ENCODE results near the gene PTPRT. TPM values are rescaled to one million over a fixed set of nuclear protein-coding genes. Genes with fewer than 3 reads are reported as not detected.

PTPRT gene
- total RNA-seq, 2 experiments from 2014 or later, result not detected

GRCh38 chr20:43003318-43003944, 186.3 kb downstream of the PTPRT start:
- intact Hi-C loops (cut with micrococcal nuclease), result no loop called here
- DNase-seq, result no peak
- no peaks in the 10 kb centered on the region for H3K27me3 Mint-ChIP-seq (ENCODE audit: low read depth)
- no peak overlapping the region for H3K27ac Mint-ChIP-seq
- no peaks in the 10 kb centered on the region for H3K36me3 Mint-ChIP-seq (ENCODE audit: low read depth)
- peaks cover 2% of the 10 kb centered on the region for H3K9me3 Mint-ChIP-seq
- CTCF ChIA-PET, result no interaction called here
- no peak overlapping the region for H3K4me3 Mint-ChIP-seq
- no peaks in the 10 kb centered on the region for H3K4me1 Mint-ChIP-seq (ENCODE audit: low read depth)

- no peak for DNase-seq
- Mint-ChIP-seq H3K27ac (no peak overlapping the region), H3K27me3 (ENCODE audit: low read depth) (peaks cover 2% of the 10 kb centered on the region), H3K4me3 (no peak overlapping the region), H3K36me3 (ENCODE audit: low read depth) (no peaks in the 10 kb centered on the region), H3K4me1 (ENCODE audit: low read depth) (no peaks in the 10 kb centered on the region), H3K9me3 (peaks cover 2% of the 10 kb centered on the region)
- intact Hi-C loops (cut with micrococcal nuclease), result no loop called here
- CTCF ChIA-PET, result no interaction called here
Observed at GRCh38 chr20:42996141-42996540, 193.6 kb downstream of the PTPRT start.

GRCh38 chr20:42988319-42988718, 201.4 kb downstream of the PTPRT start:
- no peaks in the 10 kb centered on the region for H3K27me3 Mint-ChIP-seq (ENCODE audit: low read depth)
- no peak overlapping the region for H3K4me3 Mint-ChIP-seq
- no peaks in the 10 kb centered on the region for H3K36me3 Mint-ChIP-seq (ENCODE audit: low read depth)
- intact Hi-C loops (cut with micrococcal nuclease), result no loop called here
- CTCF ChIA-PET, result no interaction called here
- no peak for DNase-seq
- H3K9me3 Mint-ChIP-seq, result peaks cover 1% of the 10 kb centered on the region
- H3K27ac Mint-ChIP-seq, result no peak overlapping the region
- H3K4me1 Mint-ChIP-seq (ENCODE audit: low read depth), result no peaks in the 10 kb centered on the region

GRCh38 chr20:42987376-42988114, 202.2 kb downstream of the PTPRT start:
- Mint-ChIP-seq H3K36me3 (ENCODE audit: low read depth) (no peaks in the 10 kb centered on the region), H3K9me3 (peaks cover 1% of the 10 kb centered on the region), H3K27ac (no peak overlapping the region), H3K27me3 (ENCODE audit: low read depth) (no peaks in the 10 kb centered on the region), H3K4me3 (no peak overlapping the region), H3K4me1 (ENCODE audit: low read depth) (no peaks in the 10 kb centered on the region)
- intact Hi-C loops (cut with micrococcal nuclease), result no loop called here
- CTCF ChIA-PET, result no interaction called here
- DNase-seq, result no peak

GRCh38 chr20:42986143-42986773, 203.4 kb downstream of the PTPRT start:
- Mint-ChIP-seq H3K9me3 (peaks cover 1% of the 10 kb centered on the region), H3K27me3 (ENCODE audit: low read depth) (no peaks in the 10 kb centered on the region), H3K36me3 (ENCODE audit: low read depth) (no peaks in the 10 kb centered on the region), H3K4me3 (no peak overlapping the region), H3K27ac (no peak overlapping the region), H3K4me1 (ENCODE audit: low read depth) (no peaks in the 10 kb centered on the region)
- intact Hi-C loops (cut with micrococcal nuclease), result no loop called here
- DNase-seq, result no peak
- CTCF ChIA-PET, result no interaction called here

GRCh38 chr20:42985628-42986027, 204.1 kb downstream of the PTPRT start:
- no peaks in the 10 kb centered on the region for H3K4me1 Mint-ChIP-seq (ENCODE audit: low read depth)
- intact Hi-C loops (cut with micrococcal nuclease), result no loop called here
- no peak overlapping the region for H3K27ac Mint-ChIP-seq
- DNase-seq, result no peak
- CTCF ChIA-PET, result no interaction called here
- peaks cover under 1% of the 10 kb centered on the region for H3K27me3 Mint-ChIP-seq (ENCODE audit: low read depth)
- H3K36me3 Mint-ChIP-seq (ENCODE audit: low read depth), result no peaks in the 10 kb centered on the region
- peaks cover 1% of the 10 kb centered on the region for H3K9me3 Mint-ChIP-seq
- H3K4me3 Mint-ChIP-seq, result no peak overlapping the region

GRCh38 chr20:42982218-42982617, 207.5 kb downstream of the PTPRT start:
- no peak for DNase-seq
- no peaks in the 10 kb centered on the region for H3K4me1 Mint-ChIP-seq (ENCODE audit: low read depth)
- no peak overlapping the region for H3K27ac Mint-ChIP-seq
- peaks cover 1% of the 10 kb centered on the region for H3K9me3 Mint-ChIP-seq
- H3K36me3 Mint-ChIP-seq (ENCODE audit: low read depth), result no peaks in the 10 kb centered on the region
- peaks cover 3% of the 10 kb centered on the region for H3K27me3 Mint-ChIP-seq (ENCODE audit: low read depth)
- CTCF ChIA-PET, result interaction anchor here (0.6 kb wide), 1 partner anchor 46 kb away, joined by 3 read pairs; no protein-coding TSS in a partner anchor
- intact Hi-C loops (cut with micrococcal nuclease), result no loop called here
- H3K4me3 Mint-ChIP-seq, result no peak overlapping the region

GRCh38 chr20:42981253-42981652, 208.5 kb downstream of the PTPRT start:
- no peak overlapping the region for H3K27ac Mint-ChIP-seq
- intact Hi-C loops (cut with micrococcal nuclease), result no loop called here
- H3K36me3 Mint-ChIP-seq (ENCODE audit: low read depth), result no peaks in the 10 kb centered on the region
- peaks cover 3% of the 10 kb centered on the region for H3K27me3 Mint-ChIP-seq (ENCODE audit: low read depth)
- CTCF ChIA-PET, result no interaction called here
- no peaks in the 10 kb centered on the region for H3K4me1 Mint-ChIP-seq (ENCODE audit: low read depth)
- peaks cover 1% of the 10 kb centered on the region for H3K9me3 Mint-ChIP-seq
- no peak overlapping the region for H3K4me3 Mint-ChIP-seq
- DNase-seq, result no peak

- DNase-seq, result no peak
- Mint-ChIP-seq H3K4me3 (no peak overlapping the region), H3K9me3 (peaks cover under 1% of the 10 kb centered on the region), H3K27ac (no peak overlapping the region), H3K36me3 (ENCODE audit: low read depth) (no peaks in the 10 kb centered on the region), H3K4me1 (ENCODE audit: low read depth) (no peaks in the 10 kb centered on the region), H3K27me3 (ENCODE audit: low read depth) (peaks cover 3% of the 10 kb centered on the region)
- CTCF ChIA-PET, result no interaction called here
- intact Hi-C loops (cut with micrococcal nuclease), result no loop called here
Observed at GRCh38 chr20:42979720-42980119, 210.0 kb downstream of the PTPRT start.

GRCh38 chr20:42978184-42978974, 211.3 kb downstream of the PTPRT start:
- Mint-ChIP-seq H3K27me3 (ENCODE audit: low read depth) (peaks cover 3% of the 10 kb centered on the region), H3K4me3 (no peak overlapping the region), H3K36me3 (ENCODE audit: low read depth) (no peaks in the 10 kb centered on the region), H3K27ac (no peak overlapping the region), H3K4me1 (ENCODE audit: low read depth) (no peaks in the 10 kb centered on the region), H3K9me3 (no peaks in the 10 kb centered on the region)
- CTCF ChIA-PET, result no interaction called here
- intact Hi-C loops (cut with micrococcal nuclease), result no loop called here
- no peak for DNase-seq

GRCh38 chr20:42975974-42976373, 213.7 kb downstream of the PTPRT start:
- H3K4me1 Mint-ChIP-seq (ENCODE audit: low read depth), result no peaks in the 10 kb centered on the region
- H3K36me3 Mint-ChIP-seq (ENCODE audit: low read depth), result no peaks in the 10 kb centered on the region
- CTCF ChIA-PET, result interaction anchor here (0.5 kb wide), 1 partner anchor 377 kb away, joined by 4 read pairs; no protein-coding TSS in a partner anchor
- H3K27me3 Mint-ChIP-seq (ENCODE audit: low read depth), result peaks cover 3% of the 10 kb centered on the region
- DNase-seq, result no peak
- intact Hi-C loops (cut with micrococcal nuclease), result no loop called here
- no peak overlapping the region for H3K27ac Mint-ChIP-seq
- no peak overlapping the region for H3K4me3 Mint-ChIP-seq
- no peaks in the 10 kb centered on the region for H3K9me3 Mint-ChIP-seq

GRCh38 chr20:42974347-42974746, 215.4 kb downstream of the PTPRT start:
- H3K27me3 Mint-ChIP-seq (ENCODE audit: low read depth), result no peaks in the 10 kb centered on the region
- H3K9me3 Mint-ChIP-seq, result no peaks in the 10 kb centered on the region
- DNase-seq, result no peak
- no peak overlapping the region for H3K4me3 Mint-ChIP-seq
- CTCF ChIA-PET, result no interaction called here
- H3K27ac Mint-ChIP-seq, result no peak overlapping the region
- intact Hi-C loops (cut with micrococcal nuclease), result no loop called here
- H3K4me1 Mint-ChIP-seq (ENCODE audit: low read depth), result no peaks in the 10 kb centered on the region
- H3K36me3 Mint-ChIP-seq (ENCODE audit: low read depth), result no peaks in the 10 kb centered on the region
